Activated T-helper 17 cell treated with anti-CD3 and anti-CD28 coated beads, Interleukin-2, amount 50 U/mL, for 72 hours (primary cell): ENCODE data around the gene CEMIP2. TPM values are rescaled to one million over a fixed set of nuclear protein-coding genes. Genes with fewer than 3 reads are reported as not detected.
"Not testable (repeated sequence)": the region's sequence is repeated elsewhere in the genome, so short reads cannot be mapped to it uniquely, and the experiment has no call there.

Experiments used
- ATAC-seq: fragments of 150-1000 bp; cut with Tn5 transposase; replicated peaks from 2 replicates; pipeline ENCODE4 v1.10.0; 2021; ENCODE audit warnings: mild to moderate bottlenecking, moderate library complexity
- H3K27ac Mint-ChIP-seq: one replicate; pipeline ENCODE4 v1.8.0; 2022; ENCODE audit warnings: mixed read lengths
- H3K27me3 Mint-ChIP-seq: one replicate; pipeline ENCODE4 v1.8.0; 2022; ENCODE audit warnings: mixed read lengths
- H3K36me3 Mint-ChIP-seq: one replicate; pipeline ENCODE4 v1.8.0; 2022; ENCODE audit warnings: low read depth, mild to moderate bottlenecking, mixed read lengths
- H3K4me1 Mint-ChIP-seq: one replicate; pipeline ENCODE4 v1.8.0; 2022; ENCODE audit warnings: mixed read lengths
- H3K4me3 Mint-ChIP-seq: one replicate; pipeline ENCODE4 v1.8.0; 2022; ENCODE audit warnings: mild to moderate bottlenecking, mixed read lengths
- H3K9me3 Mint-ChIP-seq: one replicate; pipeline ENCODE4 v1.8.0; 2022; ENCODE audit warnings: mixed read lengths
- total RNA-seq, 2 donors: library from RNA; stranded (reverse); gene quantifications; one replicate each; pipeline ENCODE4 v1.2.3, GENCODE V29; 2022

The CEMIP2 gene
- total RNA-seq, 2 donors from 2014 or later, result 75.3 to 89.1 TPM

GRCh38 chr9:71691576-71691975, 76.7 kb downstream of the CEMIP2 start:
- H3K27me3 Mint-ChIP-seq, H3K4me1 Mint-ChIP-seq, H3K27ac Mint-ChIP-seq, H3K9me3 Mint-ChIP-seq, H3K4me3 Mint-ChIP-seq, ATAC-seq: not testable (repeated sequence)
- H3K36me3 Mint-ChIP-seq, result peaks cover 93% of the 10 kb centered on the region

- no peaks in the 10 kb centered on the region for H3K27me3 Mint-ChIP-seq
- no peak for ATAC-seq
- peak overlapping the region; percentile 25 for H3K4me3 Mint-ChIP-seq
- H3K27ac Mint-ChIP-seq, result peak overlapping the region; percentile 42
- H3K36me3 Mint-ChIP-seq, result peaks cover 89% of the 10 kb centered on the region
- H3K4me1 Mint-ChIP-seq, result peaks cover 10% of the 10 kb centered on the region
- H3K9me3 Mint-ChIP-seq, result no peaks in the 10 kb centered on the region
Measured at GRCh38 chr9:71690689-71691435, 77.5 kb downstream of the CEMIP2 start.

- Mint-ChIP-seq H3K27me3 (no peaks in the 10 kb centered on the region), H3K4me1 (peaks cover 15% of the 10 kb centered on the region), H3K9me3 (no peaks in the 10 kb centered on the region), H3K4me3 (peak overlapping the region; percentile 25), H3K36me3 (peaks cover 89% of the 10 kb centered on the region), H3K27ac (peak overlapping the region; percentile 42)
- ATAC-seq, result peak; percentile 54
Measured at GRCh38 chr9:71690063-71690688, 78.1 kb downstream of the CEMIP2 start.

GRCh38 chr9:71687676-71688075, 80.6 kb downstream of the CEMIP2 start:
- Mint-ChIP-seq H3K27me3 (no peaks in the 10 kb centered on the region), H3K9me3 (no peaks in the 10 kb centered on the region), H3K4me1 (peaks cover 24% of the 10 kb centered on the region), H3K36me3 (peaks cover 86% of the 10 kb centered on the region), H3K27ac (no peak overlapping the region), H3K4me3 (no peak overlapping the region)
- no peak for ATAC-seq

GRCh38 chr9:71685988-71686387, 82.3 kb downstream of the CEMIP2 start:
- peak; percentile 20 for ATAC-seq
- Mint-ChIP-seq H3K4me3 (peak overlapping the region; percentile 64), H3K36me3 (peaks cover 83% of the 10 kb centered on the region), H3K27me3 (no peaks in the 10 kb centered on the region), H3K9me3 (no peaks in the 10 kb centered on the region), H3K4me1 (peaks cover 24% of the 10 kb centered on the region), H3K27ac (no peak overlapping the region)

- Mint-ChIP-seq H3K9me3 (no peaks in the 10 kb centered on the region), H3K4me3 (peak overlapping the region; percentile 64), H3K36me3 (peaks cover 77% of the 10 kb centered on the region), H3K27me3 (no peaks in the 10 kb centered on the region), H3K27ac (peak overlapping the region; percentile 77), H3K4me1 (peaks cover 24% of the 10 kb centered on the region)
- peak; percentile 83 for ATAC-seq
Measured at GRCh38 chr9:71685394-71685793, 82.9 kb downstream of the CEMIP2 start.

GRCh38 chr9:71684566-71684965, 83.7 kb downstream of the CEMIP2 start:
- peaks cover 24% of the 10 kb centered on the region for H3K4me1 Mint-ChIP-seq
- H3K4me3 Mint-ChIP-seq, result peak overlapping the region; percentile 64
- peak overlapping the region; percentile 77 for H3K27ac Mint-ChIP-seq
- ATAC-seq, result no peak
- no peaks in the 10 kb centered on the region for H3K27me3 Mint-ChIP-seq
- peaks cover 68% of the 10 kb centered on the region for H3K36me3 Mint-ChIP-seq
- no peaks in the 10 kb centered on the region for H3K9me3 Mint-ChIP-seq

GRCh38 chr9:71683598-71684235, 84.6 kb downstream of the CEMIP2 start:
- Mint-ChIP-seq H3K27me3 (no peaks in the 10 kb centered on the region), H3K4me1 (peaks cover 20% of the 10 kb centered on the region), H3K4me3 (peak overlapping the region; percentile 64), H3K27ac (peak overlapping the region; percentile 63), H3K9me3 (no peaks in the 10 kb centered on the region), H3K36me3 (peaks cover 60% of the 10 kb centered on the region)
- ATAC-seq, result peak; percentile 50

GRCh38 chr9:71681708-71682272, 86.5 kb downstream of the CEMIP2 start:
- Mint-ChIP-seq H3K4me3 (no peak overlapping the region), H3K36me3 (peaks cover 45% of the 10 kb centered on the region), H3K27ac (peak overlapping the region; percentile 45), H3K9me3 (no peaks in the 10 kb centered on the region), H3K4me1 (peaks cover 24% of the 10 kb centered on the region), H3K27me3 (no peaks in the 10 kb centered on the region)
- no peak for ATAC-seq

GRCh38 chr9:71681104-71681707, 87.1 kb downstream of the CEMIP2 start:
- Mint-ChIP-seq H3K36me3 (peaks cover 43% of the 10 kb centered on the region), H3K27me3 (no peaks in the 10 kb centered on the region), H3K4me3 (no peak overlapping the region), H3K9me3 (no peaks in the 10 kb centered on the region), H3K27ac (peak overlapping the region; percentile 45), H3K4me1 (peaks cover 28% of the 10 kb centered on the region)
- no peak for ATAC-seq

GRCh38 chr9:71680189-71680980, 87.9 kb downstream of the CEMIP2 start:
- Mint-ChIP-seq H3K27ac (no peak overlapping the region), H3K36me3 (peaks cover 35% of the 10 kb centered on the region), H3K27me3 (no peaks in the 10 kb centered on the region), H3K4me3 (no peak overlapping the region), H3K9me3 (no peaks in the 10 kb centered on the region), H3K4me1 (peaks cover 19% of the 10 kb centered on the region)
- ATAC-seq, result no peak

- ATAC-seq, result no peak
- H3K4me3 Mint-ChIP-seq, result no peak overlapping the region
- H3K4me1 Mint-ChIP-seq, result peaks cover 15% of the 10 kb centered on the region
- no peaks in the 10 kb centered on the region for H3K9me3 Mint-ChIP-seq
- H3K27me3 Mint-ChIP-seq, result no peaks in the 10 kb centered on the region
- no peak overlapping the region for H3K27ac Mint-ChIP-seq
- H3K36me3 Mint-ChIP-seq, result peaks cover 21% of the 10 kb centered on the region
Measured at GRCh38 chr9:71678999-71679398, 89.3 kb downstream of the CEMIP2 start.

- H3K9me3 Mint-ChIP-seq, result no peaks in the 10 kb centered on the region
- peak overlapping the region; percentile 3 for H3K27ac Mint-ChIP-seq
- no peaks in the 10 kb centered on the region for H3K27me3 Mint-ChIP-seq
- no peak for ATAC-seq
- peaks cover 10% of the 10 kb centered on the region for H3K4me1 Mint-ChIP-seq
- H3K4me3 Mint-ChIP-seq, result no peak overlapping the region
- peaks cover 8% of the 10 kb centered on the region for H3K36me3 Mint-ChIP-seq
Measured at GRCh38 chr9:71677209-71677608, 91.1 kb downstream of the CEMIP2 start.

- H3K27me3 Mint-ChIP-seq, result no peaks in the 10 kb centered on the region
- peaks cover 10% of the 10 kb centered on the region for H3K4me1 Mint-ChIP-seq
- peak; percentile 60 for ATAC-seq
- H3K36me3 Mint-ChIP-seq, result peaks cover under 1% of the 10 kb centered on the region
- H3K27ac Mint-ChIP-seq, result no peak overlapping the region
- no peak overlapping the region for H3K4me3 Mint-ChIP-seq
- H3K9me3 Mint-ChIP-seq, result no peaks in the 10 kb centered on the region
Measured at GRCh38 chr9:71676460-71676859, 91.9 kb downstream of the CEMIP2 start.
